Neuron (in vitro differentiated cells): ENCODE results near the gene SFXN5.

ENCODE experiments used
- H2AFZ ChIP-seq: one replicate; pipeline ENCODE4 v1.6.1; 2013; ENCODE audit warnings: low read depth, mild to moderate bottlenecking, inconsistent platforms, low read length, moderate library complexity
- H3K27me3 ChIP-seq: one replicate; pipeline ENCODE4 v1.6.1; 2013; ENCODE audit warnings: low read length; ENCODE audit not compliant: insufficient read depth
- H3K36me3 ChIP-seq: one replicate; pipeline ENCODE4 v1.6.1; 2013; ENCODE audit warnings: low read length; ENCODE audit not compliant: insufficient read depth
- H3K4me1 ChIP-seq: one replicate; pipeline ENCODE4 v1.6.1; 2013; ENCODE audit warnings: low read length; ENCODE audit not compliant: insufficient read depth
- H3K4me3 ChIP-seq: 2 replicates; pipeline ENCODE4 v1.5.1; 2013; ENCODE audit warnings: mild to moderate bottlenecking, low read length, moderate library complexity
- H3K9me3 ChIP-seq: one replicate; pipeline ENCODE4 v1.6.1; 2013; ENCODE audit warnings: low read length

Gene SFXN5

GRCh38 chr2:72924353-72925240 is 146.9 kb downstream of the SFXN5 start:
- peaks cover 100% of the 10 kb centered on the region for H3K27me3 ChIP-seq
- no peak overlapping the region for H2AFZ ChIP-seq
- H3K4me3 ChIP-seq = no peak overlapping the region
- H3K9me3 ChIP-seq = no peaks in the 10 kb centered on the region
- H3K4me1 ChIP-seq = peaks cover 6% of the 10 kb centered on the region
- no peaks in the 10 kb centered on the region for H3K36me3 ChIP-seq

- no peaks in the 10 kb centered on the region for H3K9me3 ChIP-seq
- no peaks in the 10 kb centered on the region for H3K36me3 ChIP-seq
- peaks cover 6% of the 10 kb centered on the region for H3K4me1 ChIP-seq
- H3K4me3 ChIP-seq = no peak overlapping the region
- peaks cover 100% of the 10 kb centered on the region for H3K27me3 ChIP-seq
- H2AFZ ChIP-seq = no peak overlapping the region
Measured at GRCh38 chr2:72923833-72924352, 147.6 kb downstream of the SFXN5 start.

- Histone ChIP-seq H3K9me3 (no peaks in the 10 kb centered on the region), H3K4me1 (peaks cover 20% of the 10 kb centered on the region), H3K4me3 (no peak overlapping the region)
Measured at GRCh38 chr2:72921853-72922252, 149.7 kb downstream of the SFXN5 start.

GRCh38 chr2:72921088-72921851 is 150.2 kb downstream of the SFXN5 start:
- Histone ChIP-seq H3K36me3 (no peaks in the 10 kb centered on the region), H3K4me1 (peaks cover 25% of the 10 kb centered on the region), H3K9me3 (no peaks in the 10 kb centered on the region), H3K27me3 (peaks cover 97% of the 10 kb centered on the region), H2AFZ (peak overlapping the region; percentile 74), H3K4me3 (no peak overlapping the region)

More at GRCh38 chr2:72921853-72922252, 149.7 kb downstream of the SFXN5 start:
- Histone ChIP-seq H3K36me3 (no peaks in the 10 kb centered on the region), H3K27me3 (peaks cover 97% of the 10 kb centered on the region), H2AFZ (no peak overlapping the region)

DNA sequence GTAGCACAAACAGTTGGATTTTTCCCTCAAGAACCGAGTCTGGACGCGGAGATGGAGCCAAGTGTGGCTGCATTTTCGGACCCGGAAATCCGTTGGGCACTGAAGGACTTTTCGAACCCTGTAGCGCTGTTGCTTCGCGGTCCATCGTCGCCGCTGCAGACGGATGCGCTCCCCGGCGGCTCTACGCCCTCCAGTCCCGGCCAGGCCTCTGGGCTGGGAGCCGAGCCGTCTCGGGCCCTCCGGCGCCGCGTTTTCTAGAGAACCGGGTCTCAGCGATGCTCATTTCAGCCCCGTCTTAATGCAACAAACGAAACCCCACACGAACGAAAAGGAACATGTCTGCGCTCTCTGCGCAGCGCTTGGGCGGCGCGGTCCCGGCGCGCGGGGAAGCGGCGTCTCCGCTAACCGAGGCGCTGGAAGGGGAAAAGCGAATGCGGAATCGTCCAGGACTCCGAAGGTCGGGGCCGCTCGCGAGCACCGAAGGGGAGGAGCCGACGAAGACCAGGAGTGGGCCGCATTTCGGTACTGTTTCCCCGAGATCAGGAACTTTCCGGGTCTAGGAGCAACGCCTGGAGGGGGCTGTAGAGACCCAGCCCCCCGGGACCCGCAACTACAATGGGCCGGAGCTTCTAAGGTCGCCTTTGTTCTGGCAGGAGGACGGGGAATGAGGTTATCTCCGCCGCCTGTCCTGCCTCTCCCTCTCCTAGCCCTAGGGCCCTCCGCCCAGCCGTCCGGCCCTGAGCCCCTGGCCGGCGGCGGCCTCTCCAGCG is 151.0 kb downstream of the SFXN5 start:
- H3K27me3 ChIP-seq = peaks cover 97% of the 10 kb centered on the region
- H3K4me3 ChIP-seq = no peak overlapping the region
- no peaks in the 10 kb centered on the region for H3K36me3 ChIP-seq
- no peaks in the 10 kb centered on the region for H3K9me3 ChIP-seq
- H3K4me1 ChIP-seq = peaks cover 25% of the 10 kb centered on the region
- peak overlapping the region; percentile 74 for H2AFZ ChIP-seq

DNA sequence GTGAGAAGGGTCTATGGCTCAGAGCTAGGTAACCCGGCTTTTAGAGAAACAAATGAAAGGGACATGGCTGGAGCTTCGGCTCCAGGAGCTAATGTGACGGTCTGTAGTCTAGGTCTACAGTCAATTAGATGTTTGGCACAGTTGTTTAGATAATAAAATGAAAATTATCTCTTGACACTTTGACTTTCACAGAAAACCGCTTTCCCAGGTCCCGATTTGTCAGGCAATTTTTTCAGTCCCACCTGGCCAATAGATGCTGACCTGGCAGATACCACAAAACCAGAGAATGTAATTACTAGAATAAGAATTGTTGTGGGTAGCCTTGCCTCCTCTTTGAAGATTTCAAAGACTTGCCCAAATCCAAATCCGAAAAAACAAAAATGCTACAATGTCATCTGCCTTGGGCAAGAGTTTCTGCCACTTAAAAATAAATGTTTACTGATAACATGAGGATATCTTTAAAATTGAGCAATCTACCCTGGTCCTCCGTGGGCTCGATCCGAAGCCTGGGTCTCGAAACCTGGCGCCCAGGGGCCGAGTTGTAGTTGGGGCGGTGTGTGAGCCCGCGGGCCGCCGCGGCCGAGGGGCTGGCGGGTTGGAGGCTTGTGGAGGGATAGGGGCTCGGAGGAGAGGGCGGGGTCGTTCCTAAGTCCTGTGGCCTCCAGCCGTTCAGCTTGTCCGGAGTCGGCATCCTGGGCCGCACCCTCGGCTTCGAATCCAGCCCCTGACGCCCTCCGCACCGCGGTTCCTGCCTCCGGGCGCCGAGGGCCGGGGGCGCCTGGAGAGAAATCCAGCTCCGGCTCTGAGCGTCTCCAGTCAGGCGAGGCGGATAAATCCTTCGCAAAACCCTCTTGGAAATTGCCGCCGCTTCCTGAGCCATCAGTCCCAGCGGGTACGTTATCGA is 151.8 kb downstream of the SFXN5 start:
- H3K9me3 ChIP-seq = no peaks in the 10 kb centered on the region
- no peaks in the 10 kb centered on the region for H3K36me3 ChIP-seq
- H3K4me3 ChIP-seq = no peak overlapping the region
- H3K27me3 ChIP-seq = peaks cover 97% of the 10 kb centered on the region
- peak overlapping the region; percentile 74 for H2AFZ ChIP-seq
- peaks cover 25% of the 10 kb centered on the region for H3K4me1 ChIP-seq

DNA sequence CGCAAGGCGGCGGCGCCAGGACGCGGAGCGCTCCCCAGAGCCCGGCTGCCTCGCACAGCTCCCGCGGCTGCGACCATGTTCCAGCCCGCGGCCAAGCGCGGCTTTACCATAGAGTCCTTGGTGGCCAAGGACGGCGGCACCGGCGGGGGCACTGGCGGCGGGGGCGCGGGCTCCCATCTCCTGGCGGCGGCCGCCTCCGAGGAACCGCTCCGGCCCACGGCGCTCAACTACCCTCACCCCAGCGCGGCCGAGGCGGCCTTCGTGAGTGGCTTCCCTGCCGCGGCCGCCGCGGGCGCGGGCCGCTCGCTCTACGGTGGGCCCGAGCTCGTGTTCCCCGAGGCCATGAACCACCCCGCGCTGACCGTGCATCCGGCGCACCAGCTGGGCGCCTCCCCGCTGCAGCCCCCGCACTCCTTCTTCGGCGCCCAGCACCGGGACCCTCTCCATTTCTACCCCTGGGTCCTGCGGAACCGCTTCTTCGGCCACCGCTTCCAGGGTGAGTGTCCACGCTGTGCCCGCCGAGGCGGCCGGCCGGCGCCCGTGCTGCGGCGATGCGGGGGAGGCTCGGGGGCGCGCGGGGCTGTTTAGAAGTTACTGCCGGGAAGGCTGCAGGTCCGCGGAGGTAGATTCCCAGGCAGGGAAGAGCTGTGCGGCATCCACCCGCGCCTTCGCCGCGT is 153.5 kb downstream of the SFXN5 start:
- Histone ChIP-seq H3K36me3 (no peaks in the 10 kb centered on the region), H2AFZ (peak overlapping the region; percentile 44), H3K27me3 (peaks cover 97% of the 10 kb centered on the region), H3K9me3 (no peaks in the 10 kb centered on the region), H3K4me3 (no peak overlapping the region), H3K4me1 (peaks cover 25% of the 10 kb centered on the region)

GRCh38 chr2:72917138-72917876 is 154.2 kb downstream of the SFXN5 start, which contains the start of gene EMX1:
Gene EMX1, plus strand, starts transcription at chr2:72917519. Its CDS starts 334 bp downstream, at chr2:72917853.
- Histone ChIP-seq H3K27me3 (peaks cover 95% of the 10 kb centered on the region), H2AFZ (peak within 1 kb of the TSS; percentile 49), H3K36me3 (no peaks in the 10 kb centered on the region), H3K4me1 (peaks cover 25% of the 10 kb centered on the region), H3K9me3 (no peaks in the 10 kb centered on the region), H3K4me3 (no peak within 1 kb of the TSS)

- Histone ChIP-seq H3K4me1 (peaks cover 25% of the 10 kb centered on the region), H3K27me3 (peaks cover 94% of the 10 kb centered on the region), H3K9me3 (no peaks in the 10 kb centered on the region), H2AFZ (peak overlapping the region; percentile 49), H3K36me3 (no peaks in the 10 kb centered on the region), H3K4me3 (no peak overlapping the region)
Measured at GRCh38 chr2:72916743-72917137, 154.8 kb downstream of the SFXN5 start.

DNA sequence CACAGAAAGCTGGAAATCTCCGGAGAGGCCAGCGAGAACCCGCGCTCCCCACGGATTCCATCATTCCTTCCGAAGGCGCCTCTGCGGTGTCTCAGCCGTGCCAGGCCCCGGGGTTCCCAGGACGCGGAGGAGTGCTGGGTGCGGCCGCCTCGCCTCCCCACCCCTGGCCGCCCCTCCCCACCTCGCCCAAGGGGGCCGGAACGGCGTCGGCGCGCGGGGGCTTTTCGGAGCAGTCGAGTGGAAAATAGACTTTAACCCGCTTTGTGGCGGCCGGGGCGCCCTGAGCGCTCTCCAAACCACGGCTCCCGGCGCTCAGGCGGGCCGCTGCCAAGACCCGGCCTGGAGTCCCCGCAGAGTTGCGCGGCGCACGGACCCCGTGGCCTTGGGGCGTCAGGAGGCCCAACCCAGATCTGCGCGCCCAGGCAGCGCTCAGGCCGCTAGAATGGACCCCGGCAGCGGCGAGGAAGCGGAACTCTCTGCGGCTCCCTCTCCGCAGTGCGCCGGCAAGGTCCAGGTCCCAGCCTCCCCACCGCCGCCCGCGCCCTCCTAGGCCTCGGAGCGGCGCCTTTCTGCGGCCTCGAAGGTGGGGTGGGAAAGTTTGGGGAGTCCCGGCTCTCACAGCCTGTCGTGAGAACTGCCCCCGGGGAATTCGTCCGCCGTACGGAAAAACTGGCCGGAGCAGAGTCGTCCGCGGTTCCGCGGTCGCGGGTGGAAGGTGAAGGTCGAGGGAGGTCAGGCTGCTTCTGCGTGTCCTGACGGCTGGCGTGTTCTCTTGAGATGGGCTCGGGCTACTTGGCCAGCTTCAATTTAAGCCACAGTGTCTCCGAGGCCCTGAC is 155.4 kb downstream of the SFXN5 start:
- H3K36me3 ChIP-seq = no peaks in the 10 kb centered on the region
- no peak overlapping the region for H3K4me3 ChIP-seq
- H3K9me3 ChIP-seq = no peaks in the 10 kb centered on the region
- peaks cover 25% of the 10 kb centered on the region for H3K4me1 ChIP-seq
- peak overlapping the region; percentile 49 for H2AFZ ChIP-seq
- H3K27me3 ChIP-seq = peaks cover 94% of the 10 kb centered on the region
